GM10248 (cell line): Measurements from ENCODE around the gene SMOC2.

Experiments used
- CTCF ChIA-PET: fragments of 300-600 bp; sonication (Branson Sonifier 250); formaldehyde crosslinking; extraction: SDS; loops from one replicate; lab custom pipeline; 2021; ENCODE audit warnings: antibody characterized with exemption; lab: Yijun Ruan, JAX
- POLR2A ChIA-PET: fragments of 350-650 bp; sonication (Branson Sonifier 250); formaldehyde crosslinking; extraction: SDS; loops from one replicate; lab custom pipeline; 2020; ENCODE audit warnings: antibody characterized with exemption; lab: Yijun Ruan, JAX
- DNase-seq: peaks from one replicate; pipeline ENCODE4 v3.0.0; 2012; ENCODE audit errors: extremely low spot score
- CTCF ChIP-seq: IDR thresholded peaks from 2 replicates; pipeline ENCODE4 v1.5.1; 2012; ENCODE audit warnings: mild to moderate bottlenecking, low read depth; ENCODE audit errors: extremely low read depth, missing control alignments, control extremely low read depth

Gene SMOC2

GRCh38 chr6:168428052-168428826, 12.7 kb upstream of the SMOC2 start:
- POLR2A ChIA-PET: no interaction called here

DNA sequence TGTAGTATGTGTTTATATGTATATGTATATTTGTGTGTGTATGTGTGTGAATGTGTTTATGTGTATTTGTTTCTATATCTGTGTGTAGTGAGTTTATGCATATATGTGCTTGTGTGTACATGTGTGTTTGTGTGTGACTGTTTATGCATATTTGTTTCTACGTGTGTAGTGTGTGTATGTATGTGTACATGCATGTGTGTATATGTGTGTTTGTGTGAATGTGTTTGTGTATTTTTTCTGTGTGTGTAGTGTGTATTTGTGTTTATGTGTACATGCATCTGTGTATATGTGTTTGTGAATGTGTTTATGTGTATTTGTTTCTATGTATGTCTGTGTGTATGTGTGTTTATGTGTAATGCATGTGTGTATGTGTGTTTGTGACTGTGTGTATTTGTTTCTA, 12.1 kb upstream of the SMOC2 start:
- ChIA-PET CTCF (no interaction called here), POLR2A (no interaction called here)
- TF ChIP-seq CTCF: no peak
- no peak for DNase-seq

More at GRCh38 chr6:168428052-168428826, 12.7 kb upstream of the SMOC2 start:
- TF ChIP-seq CTCF: no peak
- CTCF ChIA-PET: no interaction called here
- no peak for DNase-seq

GRCh38 chr6:168432196-168432595, 8.8 kb upstream of the SMOC2 start:
- CTCF ChIA-PET: no interaction called here
- POLR2A ChIA-PET: no interaction called here
- DNase-seq: no peak
- no peak for TF ChIP-seq CTCF

DNA sequence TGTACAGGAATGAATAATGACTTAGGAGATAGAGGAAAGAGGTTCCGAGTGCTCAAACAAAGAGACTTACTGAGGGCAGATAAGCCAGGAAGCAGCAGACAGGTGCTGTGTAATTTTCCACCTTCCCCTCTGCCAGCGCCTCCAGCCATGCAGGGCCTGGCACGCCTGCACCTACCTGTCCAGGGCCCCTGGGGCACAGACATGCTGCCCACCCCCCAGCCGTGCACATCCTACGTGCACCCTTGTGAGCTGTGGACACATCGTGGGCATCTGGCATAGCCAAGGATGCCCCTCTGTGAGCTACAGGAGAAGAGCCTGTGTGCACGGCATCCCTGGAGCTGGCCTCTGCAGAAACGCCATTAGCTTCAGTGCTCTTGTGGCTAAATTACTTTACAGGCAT, 7.1 kb upstream of the SMOC2 start:
- ChIA-PET POLR2A (no interaction called here), CTCF (no interaction called here)
- TF ChIP-seq CTCF: no peak
- DNase-seq: no peak

- ChIA-PET CTCF (no interaction called here), POLR2A (no interaction called here)
- TF ChIP-seq CTCF: no peak
- no peak for DNase-seq
These were observed 6.5 kb upstream of the SMOC2 start for GRCh38 chr6:168434505-168434904.

DNA sequence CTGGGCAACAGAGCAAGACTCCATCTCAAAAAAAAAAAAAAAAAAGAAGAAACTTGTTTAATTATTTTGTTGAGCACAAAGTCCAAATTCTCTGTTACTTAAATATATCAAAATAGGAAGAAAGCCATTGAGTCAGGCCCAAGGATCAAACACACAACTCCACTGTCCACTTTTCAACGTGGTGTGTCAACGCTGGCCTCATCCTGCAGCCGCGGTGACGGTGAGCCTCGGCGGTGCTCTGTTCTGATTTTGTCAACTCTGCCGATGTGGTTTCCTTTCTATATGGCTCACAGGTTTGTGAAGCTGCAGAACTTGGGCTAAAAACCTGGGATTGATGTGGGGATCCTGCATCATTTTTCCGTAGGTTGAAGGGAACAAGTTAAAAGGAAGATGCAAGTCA, 3.2 kb upstream of the SMOC2 start:
- ChIA-PET CTCF (no interaction called here), POLR2A (no interaction called here)
- no peak for DNase-seq
- TF ChIP-seq CTCF: no peak
